Endothelial cell of umbilical vein (primary cell): ENCODE measurements around the gene TICAM2. TPM values are rescaled to one million over a fixed set of nuclear protein-coding genes. Genes with fewer than 3 reads are reported as not detected.

Experiments
- BruUV-seq: library from RNA; stranded (reverse); fragments of 400-500 nt; replicated peaks from 2 replicates; lab custom pipeline; 2021; lab: Mats Ljungman, UMichigan
- CTCF ChIA-PET: fragments of 300-600, 350-600 bp; sonication (Branson Sonifier 250); formaldehyde crosslinking; loops from one replicate; lab custom pipeline; 2021; ENCODE audit warnings: antibody characterized with exemption, inconsistent platforms; lab: Charles Lee
- POLR2A ChIA-PET: fragments of 300-600, 350-600 bp; sonication (Branson Sonifier 250); formaldehyde crosslinking; loops from one replicate; lab custom pipeline; 2021; ENCODE audit warnings: antibody characterized with exemption, inconsistent platforms; lab: Charles Lee
- DNase-seq: peaks from one replicate; pipeline ENCODE4 v3.0.0-alpha.2; 2011; ENCODE audit warnings: low read depth, low spot score
- FAIRE-seq: peaks from 2 replicates; lab custom pipeline; 2011; peaks lifted over from hg19 to GRCh38; lab: Jason Lieb, UNC
- H2AFZ ChIP-seq: 2 replicates; pipeline ENCODE4 v1.6.0; 2012; ENCODE audit warnings: low read depth, low read length, control low read depth, inconsistent platforms
- H3K27ac ChIP-seq: 2 replicates; pipeline ENCODE4 v1.5.1; 2011; ENCODE audit warnings: low read depth, mild to moderate bottlenecking, control low read depth, low read length, moderate library complexity; ENCODE audit not compliant: insufficient read depth
- H3K27me3 ChIP-seq, 2 experiments: 2 replicates each; pipeline versions ENCODE4 v1.6.0 to v1.6.1; 2011; ENCODE audit warnings: low read length in 2 of 2, mixed read lengths in 1 of 2; ENCODE audit not compliant: control insufficient read depth in 2 of 2, insufficient read depth in 2 of 2
- H3K36me3 ChIP-seq, 2 experiments: 2 replicates in 1 of 2; 3 replicates in 1 of 2; pipeline ENCODE4 v1.5.1; 2011; ENCODE audit warnings: low read length in 2 of 2, mild to moderate bottlenecking in 1 of 2, moderate library complexity in 1 of 2; ENCODE audit not compliant: control insufficient read depth in 2 of 2, insufficient read depth in 2 of 2; ENCODE audit errors: extremely low read depth in 1 of 2
- H3K4me1 ChIP-seq: 3 replicates; pipeline ENCODE4 v1.5.1; 2011; ENCODE audit warnings: mild to moderate bottlenecking, low read length; ENCODE audit not compliant: control insufficient read depth, insufficient read depth; ENCODE audit errors: extremely low read depth
- H3K4me2 ChIP-seq: 2 replicates; pipeline ENCODE4 v1.6.1; 2011; ENCODE audit warnings: low read length, control low read depth, mixed read lengths; ENCODE audit not compliant: insufficient read depth
- H3K4me3 ChIP-seq, 3 experiments: fragments of 200-600 bp in 1 of 3; sonication (generic), shearing (Covaris generic) in 1 of 3; replicated peaks in 1 of 3; 2 replicates each; pipeline ENCODE4 v1.5.1; 2011 to 2016; ENCODE audit warnings: control low read depth in 3 of 3, low read length in 3 of 3, mild to moderate bottlenecking in 2 of 3, inconsistent platforms in 1 of 3, low read depth in 1 of 3, moderate library complexity in 1 of 3; ENCODE audit not compliant: insufficient read depth in 1 of 3
- H3K79me2 ChIP-seq: 2 replicates; pipeline ENCODE4 v1.6.0; 2012; ENCODE audit warnings: low read length, inconsistent platforms; ENCODE audit not compliant: control insufficient read depth, insufficient read depth
- H3K9ac ChIP-seq: replicated peaks from 2 replicates; pipeline ENCODE3; 2011; ENCODE audit warnings: low read length, control low read depth; ENCODE audit not compliant: insufficient read depth; ENCODE audit errors: extremely low read depth
- H3K9me1 ChIP-seq: replicated peaks from 3 replicates; pipeline ENCODE4 v1.6.0; 2011; ENCODE audit warnings: mild to moderate bottlenecking, low read length; ENCODE audit not compliant: control insufficient read depth, insufficient read depth; ENCODE audit errors: extremely low read depth
- H3K9me3 ChIP-seq: replicated peaks from 2 replicates; pipeline ENCODE4 v1.5.1; 2012; ENCODE audit warnings: low read length, inconsistent platforms; ENCODE audit not compliant: control insufficient read depth, insufficient read depth
- H4K20me1 ChIP-seq: replicated peaks from 2 replicates; pipeline ENCODE3; 2011; ENCODE audit warnings: mild to moderate bottlenecking, low read length; ENCODE audit not compliant: control insufficient read depth, insufficient read depth; ENCODE audit errors: extremely low read depth
- FOS ChIP-seq: IDR thresholded peaks from 2 replicates; pipeline ENCODE4 v1.6.1; 2011; ENCODE audit warnings: mild to moderate bottlenecking, low read length, moderate library complexity, borderline replicate concordance; ENCODE audit not compliant: insufficient read depth
- GATA2 ChIP-seq: IDR thresholded peaks from 2 replicates; pipeline ENCODE4 v1.7.0; 2011; ENCODE audit warnings: low read depth, mild to moderate bottlenecking, moderate library complexity, mixed read lengths, low read length; ENCODE audit not compliant: insufficient read length, insufficient read depth
- JUN ChIP-seq: IDR thresholded peaks from 2 replicates; pipeline ENCODE4 v1.6.1; 2011; ENCODE audit warnings: borderline replicate concordance, low read depth; ENCODE audit not compliant: insufficient read length, insufficient read depth
- MYC ChIP-seq: IDR thresholded peaks from one replicate; pipeline ENCODE4 v1.6.1; 2011; ENCODE audit warnings: mild to moderate bottlenecking, low read depth, low read length
- POLR2A ChIP-seq: IDR thresholded peaks from 2 replicates; pipeline ENCODE4 v1.6.1; 2012; ENCODE audit warnings: low read depth, mild to moderate bottlenecking, control low read depth, low read length
- dilution Hi-C: fragments of 300-500 bp; cut with MboI; formaldehyde crosslinking; loops from one replicate; pipeline ENCODE4 v1.15.0; 2019; ENCODE audit warnings: low sequenced_read_pairs; ENCODE audit not compliant: extremely low pct_ligation_motif_present
- intact Hi-C: fragments of 100-400 bp; cut with micrococcal nuclease; formaldehyde crosslinking; loops from one replicate; pipeline ENCODE4 v1.10.0; 2022
- polyA plus RNA-seq, 4 experiments: library from polyadenylated mRNA; depleted of rRNA in 3 of 4; stranded (reverse) in 3 of 4; unstranded in 1 of 4; fragments of >200 nt; gene quantifications; 2 replicates each; pipeline versions ENCODE4 v1.2.1 to v1.2.3, GENCODE V29; 2011 to 2012; ENCODE audit warnings: missing spikeins in 1 of 4
- total RNA-seq: library from RNA; stranded (reverse); gene quantifications from 2 replicates; pipeline ENCODE4 v1.2.3, GENCODE V29; 2021
- TF ChIP-seq, protein P1 (sequence below), 2 donors: IDR thresholded peaks; 1 replicate in 1 of 2; 2 replicates in 1 of 2; pipeline ENCODE4 v1.5.1; 2011; ENCODE audit warnings: low read length in 2 of 2, mild to moderate bottlenecking in 2 of 2, moderate library complexity in 2 of 2, control low read depth in 1 of 2, inconsistent platforms in 1 of 2, low read depth in 1 of 2; ENCODE audit not compliant: insufficient read depth in 1 of 2; ENCODE audit errors: extremely low read depth in 1 of 2
- TF ChIP-seq, protein P2 (sequence below): IDR thresholded peaks from 2 replicates; pipeline ENCODE4 v1.6.1; 2011; ENCODE audit not compliant: insufficient read depth, insufficient read length

The TICAM2 gene
- total and polyA plus RNA-seq, 2 donors (not counting 3 experiments of a cell fraction or from before 2014, with no cell fraction given): 0.18 to 3.5 TPM

DNA sequence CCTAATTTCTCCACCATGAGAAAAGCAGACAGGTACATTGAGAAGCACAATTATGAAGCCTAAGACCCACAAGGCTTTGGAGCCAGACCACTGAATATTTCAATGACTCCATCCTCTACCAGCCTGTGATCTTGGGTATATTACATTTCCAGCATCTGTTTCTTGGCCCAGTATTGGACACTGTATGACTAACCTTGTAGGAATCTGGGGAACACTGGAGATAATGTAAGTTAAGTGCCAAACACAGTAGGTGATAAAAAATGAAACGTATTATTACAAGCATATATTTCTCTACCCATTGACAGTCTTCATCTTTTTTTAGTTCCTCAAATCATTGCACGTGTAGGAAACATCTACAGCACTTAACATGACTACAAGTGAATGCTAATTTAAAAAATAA is 29.1 kb downstream of the TICAM2 start:
- Histone ChIP-seq H3K4me2 (peak overlapping the region; percentile 4), H3K27ac (no peak overlapping the region), H3K27me3 (no peaks in the 10 kb centered on the region), H3K79me2 (no peaks in the 10 kb centered on the region), H3K9me1 (no peaks in the 10 kb centered on the region), H3K36me3 (no peaks in the 10 kb centered on the region), H3K9me3 (no peaks in the 10 kb centered on the region), H4K20me1 (no peaks in the 10 kb centered on the region), H3K4me3 (no peak overlapping the region), H2AFZ (no peak overlapping the region), H3K4me1 (peaks cover 30% of the 10 kb centered on the region), H3K9ac (no peak overlapping the region)
- no TSS peak for BruUV-seq
- dilution Hi-C loops: no loop called here
- peak; percentile 55 for DNase-seq
- intact Hi-C loops: no loop called here
- peak; percentile 64 for TF ChIP-seq FOS
- no peak for TF ChIP-seq POLR2A
- peak; percentile 35 for TF ChIP-seq GATA2
- peak; percentile 45 for TF ChIP-seq JUN
- no peak for TF ChIP-seq MYC
- TF ChIP-seq, protein P1, sequence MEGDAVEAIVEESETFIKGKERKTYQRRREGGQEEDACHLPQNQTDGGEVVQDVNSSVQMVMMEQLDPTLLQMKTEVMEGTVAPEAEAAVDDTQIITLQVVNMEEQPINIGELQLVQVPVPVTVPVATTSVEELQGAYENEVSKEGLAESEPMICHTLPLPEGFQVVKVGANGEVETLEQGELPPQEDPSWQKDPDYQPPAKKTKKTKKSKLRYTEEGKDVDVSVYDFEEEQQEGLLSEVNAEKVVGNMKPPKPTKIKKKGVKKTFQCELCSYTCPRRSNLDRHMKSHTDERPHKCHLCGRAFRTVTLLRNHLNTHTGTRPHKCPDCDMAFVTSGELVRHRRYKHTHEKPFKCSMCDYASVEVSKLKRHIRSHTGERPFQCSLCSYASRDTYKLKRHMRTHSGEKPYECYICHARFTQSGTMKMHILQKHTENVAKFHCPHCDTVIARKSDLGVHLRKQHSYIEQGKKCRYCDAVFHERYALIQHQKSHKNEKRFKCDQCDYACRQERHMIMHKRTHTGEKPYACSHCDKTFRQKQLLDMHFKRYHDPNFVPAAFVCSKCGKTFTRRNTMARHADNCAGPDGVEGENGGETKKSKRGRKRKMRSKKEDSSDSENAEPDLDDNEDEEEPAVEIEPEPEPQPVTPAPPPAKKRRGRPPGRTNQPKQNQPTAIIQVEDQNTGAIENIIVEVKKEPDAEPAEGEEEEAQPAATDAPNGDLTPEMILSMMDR (IDR thresholded peaks at IDR 0.05; ENCODE audit: extremely low read depth in 1 of 2, insufficient read depth in 1 of 2, low read depth in 1 of 2, low read length in 2 of 2): no peak
- CTCF ChIA-PET: interaction anchor here (0.8 to 6.3 kb wide), 2 partner anchors 195 to 263 kb away, joined by 3 to 98 read pairs; no protein-coding TSS in a partner anchor
- POLR2A ChIA-PET: no interaction called here
- FAIRE-seq: peak; percentile 54

DNA sequence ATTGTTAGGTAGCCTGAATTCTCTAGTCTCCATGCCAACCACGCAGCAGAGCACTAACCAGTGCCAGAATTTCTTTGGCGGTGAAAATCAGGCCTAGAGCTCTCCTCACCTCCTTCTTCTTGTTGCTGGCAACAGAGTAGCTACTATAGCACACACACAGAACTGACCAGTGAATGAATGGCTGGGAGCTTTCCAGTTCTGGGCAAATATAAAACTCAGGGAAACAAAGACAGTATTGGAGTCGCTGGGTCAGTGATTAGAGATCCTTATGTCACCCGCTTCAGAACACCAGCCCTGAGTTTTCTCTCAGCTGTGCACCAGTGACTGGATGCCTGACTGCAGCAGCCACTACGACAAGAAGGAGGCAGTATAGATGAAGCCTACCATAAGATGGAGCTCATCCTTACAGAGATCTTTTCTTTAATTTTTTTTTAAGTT is 30.8 kb downstream of the TICAM2 start:
- Histone ChIP-seq H3K9me3 (no peaks in the 10 kb centered on the region), H3K9me1 (no peaks in the 10 kb centered on the region), H3K36me3 (no peaks in the 10 kb centered on the region), H2AFZ (no peak overlapping the region), H4K20me1 (no peaks in the 10 kb centered on the region), H3K27ac (no peak overlapping the region), H3K27me3 (no peaks in the 10 kb centered on the region), H3K4me3 (no peak overlapping the region), H3K4me2 (no peak overlapping the region), H3K9ac (no peak overlapping the region), H3K4me1 (peaks cover 28% of the 10 kb centered on the region), H3K79me2 (no peaks in the 10 kb centered on the region)
- dilution Hi-C loops (no loop called here), intact Hi-C loops (no loop called here)
- POLR2A ChIA-PET: no interaction called here
- TF ChIP-seq, protein P2, sequence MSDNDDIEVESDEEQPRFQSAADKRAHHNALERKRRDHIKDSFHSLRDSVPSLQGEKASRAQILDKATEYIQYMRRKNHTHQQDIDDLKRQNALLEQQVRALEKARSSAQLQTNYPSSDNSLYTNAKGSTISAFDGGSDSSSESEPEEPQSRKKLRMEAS: no peak
- TF ChIP-seq, protein P1 (IDR thresholded peaks at IDR 0.05; ENCODE audit: extremely low read depth in 1 of 2, insufficient read depth in 1 of 2, low read depth in 1 of 2, low read length in 2 of 2): peak in 1 of 2 donors; percentile 1
- CTCF ChIA-PET: interaction anchor here (0.6 to 6.3 kb wide), 5 partner anchors 10 to 262 kb away, joined by 3 to 98 read pairs (median 3); no protein-coding TSS in a partner anchor
- BruUV-seq: no TSS peak
- no peak for FAIRE-seq
- peak; percentile 77 for DNase-seq
